Measurements from ENCODE around the gene CAMKV.
"Not testable (repeated sequence)": the region's sequence is repeated elsewhere in the genome, so short reads cannot be mapped to it uniquely, and the experiment has no call there.

The CAMKV gene

GRCh38 chr3:49845694-49846093, 24.0 kb downstream of the CAMKV start:
- no peak for DNase-seq (ENCODE audit: low read depth)

GRCh38 chr3:49844464-49845183, 25.1 kb downstream of the CAMKV start:
- no peak for DNase-seq (ENCODE audit: low read depth)

- DNase-seq (ENCODE audit: low read depth), result no peak
These were observed 26.7 kb downstream of the CAMKV start for GRCh38 chr3:49842843-49843517.

- no peak for DNase-seq (ENCODE audit: low read depth)
These were observed 27.9 kb downstream of the CAMKV start for GRCh38 chr3:49841806-49842205.

GRCh38 chr3:49841126-49841696, 28.5 kb downstream of the CAMKV start:
- DNase-seq (ENCODE audit: low read depth), result no peak

- no peak for DNase-seq (ENCODE audit: low read depth)
These were observed 29.3 kb downstream of the CAMKV start for GRCh38 chr3:49840388-49840787.

- DNase-seq (ENCODE audit: low read depth), result peak; percentile 44
These were observed 30.4 kb downstream of the CAMKV start for GRCh38 chr3:49839193-49839809.

GRCh38 chr3:49831341-49831740, 38.4 kb downstream of the CAMKV start:
- no peak for DNase-seq (ENCODE audit: low read depth)

- no peak for DNase-seq (ENCODE audit: low read depth)
These were observed 43.7 kb downstream of the CAMKV start for GRCh38 chr3:49826016-49826415.

GRCh38 chr3:49823131-49823530, 46.6 kb downstream of the CAMKV start:
- DNase-seq (ENCODE audit: low read depth), result not testable (repeated sequence)

- no peak for DNase-seq (ENCODE audit: low read depth)
These were observed 56.1 kb downstream of the CAMKV start, which contains the start of gene UBA7 for GRCh38 chr3:49813497-49814174. Gene UBA7, minus strand, starts transcription at chr3:49813953. Its CDS starts 166 bp downstream, at chr3:49813787.

- DNase-seq (ENCODE audit: low read depth), result no peak
These were observed 56.7 kb downstream of the CAMKV start for GRCh38 chr3:49812916-49813496.

Data from stimulated activated CD8-positive, alpha-beta memory T cell treated with anti-CD3 and anti-CD28 coated beads, Interleukin-15, amount 100 ng/mL, for 24 hours (primary cell).